DND-41 (cell line): Measurements from ENCODE around the gene ADRB2.

Experiments
- EZH2 ChIP-seq: IDR thresholded peaks from 3 replicates; pipeline ENCODE4 v1.6.1; 2012; ENCODE audit warnings: borderline replicate concordance, low read depth, mild to moderate bottlenecking, moderate library complexity, low read length, inconsistent platforms; ENCODE audit not compliant: severe bottlenecking
- TF ChIP-seq, protein P1 (sequence below): IDR thresholded peaks from 2 replicates; pipeline ENCODE4 v1.5.1; 2012; ENCODE audit warnings: borderline replicate concordance, low read length, moderate library complexity, mild to moderate bottlenecking; ENCODE audit not compliant: poor library complexity, severe bottlenecking; ENCODE audit errors: extremely low read depth

GRCh38 chr5:148817606-148818005, 8.8 kb upstream of the ADRB2 start:
- TF ChIP-seq, protein P1, sequence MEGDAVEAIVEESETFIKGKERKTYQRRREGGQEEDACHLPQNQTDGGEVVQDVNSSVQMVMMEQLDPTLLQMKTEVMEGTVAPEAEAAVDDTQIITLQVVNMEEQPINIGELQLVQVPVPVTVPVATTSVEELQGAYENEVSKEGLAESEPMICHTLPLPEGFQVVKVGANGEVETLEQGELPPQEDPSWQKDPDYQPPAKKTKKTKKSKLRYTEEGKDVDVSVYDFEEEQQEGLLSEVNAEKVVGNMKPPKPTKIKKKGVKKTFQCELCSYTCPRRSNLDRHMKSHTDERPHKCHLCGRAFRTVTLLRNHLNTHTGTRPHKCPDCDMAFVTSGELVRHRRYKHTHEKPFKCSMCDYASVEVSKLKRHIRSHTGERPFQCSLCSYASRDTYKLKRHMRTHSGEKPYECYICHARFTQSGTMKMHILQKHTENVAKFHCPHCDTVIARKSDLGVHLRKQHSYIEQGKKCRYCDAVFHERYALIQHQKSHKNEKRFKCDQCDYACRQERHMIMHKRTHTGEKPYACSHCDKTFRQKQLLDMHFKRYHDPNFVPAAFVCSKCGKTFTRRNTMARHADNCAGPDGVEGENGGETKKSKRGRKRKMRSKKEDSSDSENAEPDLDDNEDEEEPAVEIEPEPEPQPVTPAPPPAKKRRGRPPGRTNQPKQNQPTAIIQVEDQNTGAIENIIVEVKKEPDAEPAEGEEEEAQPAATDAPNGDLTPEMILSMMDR = no peak
- no peak for TF ChIP-seq EZH2
